Cardiac septum (tissue), 1 donor: ENCODE results near the gene KLK6. TPM values are rescaled to one million over a fixed set of nuclear protein-coding genes. Genes with fewer than 3 reads are reported as not detected.
A peak's percentile ranks its signal among the peaks of the same experiment; 100 is the strongest.

Experiments used
- DNase-seq: peaks from one replicate; pipeline ENCODE4 v3.0.0-alpha.2; 2020; ENCODE audit warnings: low spot score
- intact Hi-C: fragments of 100-400 bp; cut with DNase I; formaldehyde crosslinking; loops from one replicate; pipeline ENCODE4 v1.14.0; 2022
- total RNA-seq: library from RNA; stranded (reverse); fragmentation: NEBNext Ultra II Directional; extraction: Animal tissue kit (Norgen Biotek cat#: 25700); gene quantifications from one replicate; pipeline ENCODE4 v1.2.1, GENCODE V29; 2021
- donor health status: DM: no; HTN: no; CAD: no.

KLK6 gene
- total RNA-seq, 1 donor from 2014 or later: not detected

- intact Hi-C loops: no loop called here
- DNase-seq: no peak
Measured at GRCh38 chr19:50962245-50962644, 7.1 kb downstream of the KLK6 start.

- intact Hi-C loops: no loop called here
- DNase-seq: no peak
Measured at GRCh38 chr19:50959731-50960500, 9.5 kb downstream of the KLK6 start.

GRCh38 chr19:50957587-50957986 lies 11.8 kb downstream of the KLK6 start:
- no peak for DNase-seq
- intact Hi-C loops: no loop called here

GRCh38 chr19:50952910-50953309 lies 16.5 kb downstream of the KLK6 start, which contains the start of gene KLK5:
TSS of gene KLK5 (minus strand) at chr19:50953038. CDS start at chr19:50952657, 381 bp downstream.
- intact Hi-C loops: no loop called here
- DNase-seq: no peak

GRCh38 chr19:50949861-50950260 lies 19.5 kb downstream of the KLK6 start:
- intact Hi-C loops: no loop called here
- no peak for DNase-seq

GRCh38 chr19:50947123-50947522 lies 22.3 kb downstream of the KLK6 start:
- intact Hi-C loops: no loop called here
- DNase-seq: no peak

GRCh38 chr19:50944795-50945194 lies 24.6 kb downstream of the KLK6 start:
- no peak for DNase-seq

GRCh38 chr19:50943074-50943828 lies 26.1 kb downstream of the KLK6 start:
- no peak for DNase-seq
- intact Hi-C loops: no loop called here

More at GRCh38 chr19:50944795-50945194, 24.6 kb downstream of the KLK6 start:
- intact Hi-C loops: no loop called here

- no peak for DNase-seq
- intact Hi-C loops: loop anchor here (10.0 kb wide), 1 partner anchor 155 kb away; no protein-coding TSS in a partner anchor
Measured at GRCh38 chr19:50939596-50939995, 29.8 kb downstream of the KLK6 start.

- intact Hi-C loops: loop anchor here (10.0 kb wide), 1 partner anchor 161 kb away; no protein-coding TSS in a partner anchor
- DNase-seq: no peak
Measured at GRCh38 chr19:50933640-50934039, 35.8 kb downstream of the KLK6 start.

- no peak for DNase-seq
- intact Hi-C loops: loop anchor here (10.0 kb wide), 1 partner anchor 162 kb away; no protein-coding TSS in a partner anchor
Measured at GRCh38 chr19:50932690-50933083, 36.7 kb downstream of the KLK6 start.

GRCh38 chr19:50932018-50932689 lies 37.2 kb downstream of the KLK6 start:
- DNase-seq: no peak
- intact Hi-C loops: loop anchor here (10.0 kb wide), 1 partner anchor 163 kb away; no protein-coding TSS in a partner anchor

- intact Hi-C loops: loop anchor here (10.0 kb wide), 1 partner anchor 164 kb away; no protein-coding TSS in a partner anchor
- DNase-seq: no peak
Measured at GRCh38 chr19:50931023-50931422, 38.4 kb downstream of the KLK6 start.

GRCh38 chr19:50928831-50929230 lies 40.6 kb downstream of the KLK6 start:
- intact Hi-C loops: loop anchor here (10.0 kb wide), 1 partner anchor 204 kb away; the partner anchor contains the start of gene CLEC11A
- DNase-seq: no peak

GRCh38 chr19:50926144-50926543 lies 43.2 kb downstream of the KLK6 start:
- DNase-seq: no peak
- intact Hi-C loops: loop anchor here (10.0 kb wide), 1 partner anchor 201 kb away; the partner anchor contains the start of gene CLEC11A

- intact Hi-C loops: loop anchor here (10.0 kb wide), 1 partner anchor 201 kb away; the partner anchor contains the start of gene CLEC11A
- no peak for DNase-seq
Measured at GRCh38 chr19:50925734-50926133, 43.7 kb downstream of the KLK6 start.

- DNase-seq: no peak
- intact Hi-C loops: loop anchor here (5.0 to 10.0 kb wide), 2 partner anchors 200 to 557 kb away; partner anchors contain the start of genes CLEC11A and NAPSA
Measured at GRCh38 chr19:50924586-50924985, 44.8 kb downstream of the KLK6 start.

GRCh38 chr19:50922317-50922853 lies 47.0 kb downstream of the KLK6 start:
- intact Hi-C loops: loop anchor here (5.0 to 10.0 kb wide), 2 partner anchors 198 to 555 kb away; partner anchors contain the start of genes CLEC11A and NAPSA
- peak; percentile 82 for DNase-seq
